ACC112 (cell line): Measurements from ENCODE around the gene DPP6.

ENCODE experiments used
- H2AFZ ChIP-seq: fragments of 200-600 bp; sonication (generic); one replicate; pipeline ENCODE4 v1.6.0; 2017; ENCODE audit warnings: antibody characterized with exemption, low read length; ENCODE audit not compliant: unreplicated experiment
- H3K27ac ChIP-seq: fragments of 200-600 bp; sonication (generic); 2 replicates; pipeline ENCODE4 v1.5.1; 2014; ENCODE audit warnings: low read depth, mild to moderate bottlenecking, antibody characterized with exemption, low read length, moderate library complexity
- H3K27me3 ChIP-seq: fragments of 200-600 bp; sonication (generic); 2 replicates; pipeline ENCODE4 v1.6.1; 2014; ENCODE audit warnings: mild to moderate bottlenecking, antibody characterized with exemption, low read length, moderate library complexity, mixed read lengths; ENCODE audit not compliant: insufficient read depth
- H3K36me3 ChIP-seq: fragments of 200-600 bp; sonication (generic); 2 replicates; pipeline ENCODE4 v1.6.1; 2016; ENCODE audit warnings: mild to moderate bottlenecking, antibody characterized with exemption, low read length, moderate library complexity, mixed read lengths; ENCODE audit not compliant: insufficient read depth
- H3K4me1 ChIP-seq: fragments of 200-600 bp; sonication (generic); one replicate; pipeline ENCODE4 v1.6.1; 2016; ENCODE audit warnings: low read length, mixed read lengths; ENCODE audit not compliant: insufficient read depth, unreplicated experiment, control insufficient read depth
- H3K4me3 ChIP-seq: fragments of 200-600 bp; sonication (generic); 2 replicates; pipeline ENCODE4 v1.5.1; 2014; ENCODE audit warnings: mild to moderate bottlenecking, low read depth, low read length
- H3K79me2 ChIP-seq: fragments of 200-600 bp; sonication (generic); one replicate; pipeline ENCODE4 v1.6.0; 2016; ENCODE audit warnings: low read length; ENCODE audit not compliant: control insufficient read depth, unreplicated experiment, insufficient read depth

DPP6 gene

GRCh38 chr7:154575497-154575896 is 523.3 kb downstream of the DPP6 start:
- Histone ChIP-seq H3K27me3 (no peaks in the 10 kb centered on the region), H3K79me2 (no peaks in the 10 kb centered on the region), H3K36me3 (no peaks in the 10 kb centered on the region), H3K4me3 (no peak overlapping the region), H3K27ac (no peak overlapping the region), H3K4me1 (no peaks in the 10 kb centered on the region), H2AFZ (no peak overlapping the region)

DNA sequence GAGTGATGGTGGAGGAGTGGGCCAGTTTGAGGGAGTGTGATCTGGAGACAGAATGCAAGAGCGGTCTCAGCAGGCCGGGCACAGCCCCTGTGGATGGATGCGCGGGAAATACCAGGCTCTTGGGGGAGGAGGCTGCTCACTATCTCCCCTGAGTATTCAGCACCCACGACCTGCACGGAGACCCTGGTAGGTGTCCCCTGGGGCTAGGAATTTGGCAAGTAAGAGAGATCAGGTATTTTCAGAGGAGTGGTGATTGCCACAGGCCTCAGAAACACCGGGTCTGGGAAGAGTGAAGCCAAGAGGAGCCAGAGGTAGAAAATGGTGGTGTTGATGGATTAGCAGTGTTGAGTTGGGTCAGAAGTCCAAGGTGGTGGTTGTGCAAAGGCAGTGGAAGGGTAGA is 524.4 kb downstream of the DPP6 start:
- Histone ChIP-seq H3K27me3 (no peaks in the 10 kb centered on the region), H3K4me3 (no peak overlapping the region), H3K4me1 (no peaks in the 10 kb centered on the region), H2AFZ (no peak overlapping the region), H3K27ac (no peak overlapping the region), H3K79me2 (no peaks in the 10 kb centered on the region), H3K36me3 (no peaks in the 10 kb centered on the region)

DNA sequence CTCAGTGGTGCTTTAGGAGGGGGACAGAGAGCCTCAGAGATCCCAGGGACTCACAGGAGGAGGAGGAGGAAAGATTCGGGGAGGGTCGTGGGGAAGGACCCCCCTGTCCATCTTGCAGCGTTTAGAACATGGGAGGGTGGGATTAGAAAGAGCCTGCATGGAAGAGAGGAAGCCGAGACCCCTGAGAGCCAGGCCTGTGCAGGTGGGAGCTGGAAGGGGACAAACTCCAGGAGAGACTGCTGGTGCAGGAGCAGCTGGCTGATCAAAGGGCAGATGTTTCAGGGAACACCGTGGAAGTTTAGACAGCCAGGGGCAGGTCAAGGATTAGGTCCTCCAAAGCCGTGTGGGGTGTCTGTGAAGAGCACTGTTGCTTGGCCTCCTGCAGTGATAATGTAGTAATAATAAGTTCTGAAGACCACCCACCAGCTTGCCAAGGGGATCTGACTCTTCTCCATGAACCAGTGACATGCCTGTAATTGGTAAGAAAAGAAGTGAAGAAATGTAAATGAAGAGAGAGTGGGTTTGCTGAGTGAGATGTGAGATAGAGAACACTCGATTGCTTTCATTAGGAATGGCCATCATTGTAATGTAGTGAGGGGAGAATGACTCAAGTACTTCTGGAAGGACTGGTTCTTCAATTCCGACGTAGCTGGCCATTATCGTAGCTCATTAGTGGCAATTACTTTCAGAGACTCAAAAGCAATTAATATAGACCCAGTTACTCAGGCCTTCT is 525.1 kb downstream of the DPP6 start:
- Histone ChIP-seq H3K27ac (no peak overlapping the region), H3K36me3 (no peaks in the 10 kb centered on the region), H3K79me2 (no peaks in the 10 kb centered on the region), H2AFZ (no peak overlapping the region), H3K27me3 (no peaks in the 10 kb centered on the region), H3K4me1 (no peaks in the 10 kb centered on the region), H3K4me3 (no peak overlapping the region)

GRCh38 chr7:154578336-154578735 is 526.1 kb downstream of the DPP6 start:
- H2AFZ ChIP-seq: no peak overlapping the region
- H3K27me3 ChIP-seq: no peaks in the 10 kb centered on the region
- H3K36me3 ChIP-seq: no peaks in the 10 kb centered on the region
- H3K27ac ChIP-seq: no peak overlapping the region
- H3K79me2 ChIP-seq: no peaks in the 10 kb centered on the region
- H3K4me3 ChIP-seq: no peak overlapping the region
- no peaks in the 10 kb centered on the region for H3K4me1 ChIP-seq

DNA sequence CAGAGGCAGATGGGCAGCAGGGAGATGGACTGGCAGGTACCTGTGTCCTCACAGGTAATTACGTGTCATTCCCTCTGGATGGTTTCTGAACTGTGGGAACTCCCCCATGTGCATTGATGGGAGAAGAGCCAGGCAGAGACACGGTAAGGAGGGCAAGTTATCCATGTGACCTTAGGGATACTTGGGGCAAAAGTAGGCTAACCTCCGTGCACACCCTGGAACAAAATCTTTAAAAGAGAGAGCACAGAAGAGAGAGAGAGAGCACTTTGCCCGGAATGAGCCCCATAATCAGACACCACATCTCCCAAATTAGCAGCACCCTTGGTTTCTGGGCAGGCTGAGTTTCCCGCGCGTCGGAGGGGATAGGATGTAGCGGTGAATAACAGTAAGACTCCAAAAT is 527.5 kb downstream of the DPP6 start:
- Histone ChIP-seq H3K27me3 (no peaks in the 10 kb centered on the region), H2AFZ (no peak overlapping the region), H3K79me2 (no peaks in the 10 kb centered on the region), H3K36me3 (no peaks in the 10 kb centered on the region), H3K4me3 (no peak overlapping the region), H3K27ac (no peak overlapping the region), H3K4me1 (no peaks in the 10 kb centered on the region)

DNA sequence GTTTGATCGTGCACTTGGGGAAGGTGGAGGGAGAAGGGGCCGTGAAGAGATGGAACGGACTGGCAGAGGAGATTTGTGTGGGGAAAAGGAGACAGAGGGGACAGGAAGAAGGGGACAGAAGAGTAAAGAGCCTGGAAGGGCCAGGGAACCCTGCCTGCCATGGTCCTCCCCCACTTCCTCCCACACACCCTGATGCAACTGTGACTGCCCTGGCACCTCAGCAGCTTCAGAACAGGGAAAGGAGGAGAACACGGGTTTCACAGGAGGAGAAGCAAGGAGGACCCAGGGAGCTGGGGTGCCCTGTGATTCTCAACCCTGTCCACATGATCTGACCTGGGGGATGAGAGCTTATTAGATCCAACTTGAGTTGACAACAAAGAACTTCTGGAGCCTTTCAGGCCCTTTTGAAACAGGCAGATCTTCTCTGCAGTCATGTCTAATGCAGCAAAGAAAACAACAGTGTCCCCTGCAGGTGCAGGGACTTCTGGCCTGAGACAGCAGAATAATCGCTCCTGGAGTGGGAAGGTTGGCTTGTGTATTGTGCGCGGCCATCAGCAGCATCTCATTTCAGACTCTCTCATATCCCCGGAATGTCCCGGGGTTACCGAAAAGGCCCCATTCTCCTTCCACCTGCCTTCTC is 529.2 kb downstream of the DPP6 start:
- Histone ChIP-seq H3K79me2 (no peaks in the 10 kb centered on the region), H3K36me3 (no peaks in the 10 kb centered on the region), H3K4me1 (no peaks in the 10 kb centered on the region), H3K27me3 (no peaks in the 10 kb centered on the region), H3K27ac (no peak overlapping the region), H3K4me3 (no peak overlapping the region), H2AFZ (no peak overlapping the region)

- H3K4me1 ChIP-seq: no peaks in the 10 kb centered on the region
- no peak overlapping the region for H3K27ac ChIP-seq
- H3K36me3 ChIP-seq: no peaks in the 10 kb centered on the region
- no peaks in the 10 kb centered on the region for H3K27me3 ChIP-seq
- no peaks in the 10 kb centered on the region for H3K79me2 ChIP-seq
- no peak overlapping the region for H2AFZ ChIP-seq
- no peak overlapping the region for H3K4me3 ChIP-seq
Measured at GRCh38 chr7:154583454-154583853, 531.3 kb downstream of the DPP6 start.

GRCh38 chr7:154584352-154585252 is 532.4 kb downstream of the DPP6 start:
- Histone ChIP-seq H3K27me3 (no peaks in the 10 kb centered on the region), H3K27ac (no peak overlapping the region), H2AFZ (no peak overlapping the region), H3K36me3 (no peaks in the 10 kb centered on the region), H3K4me3 (no peak overlapping the region), H3K4me1 (no peaks in the 10 kb centered on the region), H3K79me2 (no peaks in the 10 kb centered on the region)

- Histone ChIP-seq H3K79me2 (no peaks in the 10 kb centered on the region), H3K27me3 (no peaks in the 10 kb centered on the region), H2AFZ (no peak overlapping the region), H3K4me1 (no peaks in the 10 kb centered on the region), H3K4me3 (no peak overlapping the region), H3K36me3 (no peaks in the 10 kb centered on the region), H3K27ac (no peak overlapping the region)
Measured at GRCh38 chr7:154587792-154588191, 535.6 kb downstream of the DPP6 start.

- no peak overlapping the region for H3K27ac ChIP-seq
- no peak overlapping the region for H2AFZ ChIP-seq
- H3K36me3 ChIP-seq: no peaks in the 10 kb centered on the region
- H3K4me1 ChIP-seq: no peaks in the 10 kb centered on the region
- no peak overlapping the region for H3K4me3 ChIP-seq
- H3K27me3 ChIP-seq: no peaks in the 10 kb centered on the region
- no peaks in the 10 kb centered on the region for H3K79me2 ChIP-seq
Measured at GRCh38 chr7:154591544-154591943, 539.3 kb downstream of the DPP6 start.
